ENCODE results near the gene PLOD2.
A peak's percentile ranks its signal among the peaks of the same experiment; 100 is the strongest.

PLOD2 gene

GRCh38 chr3:146160964-146161662 is at the start of gene PLOD2:
Gene PLOD2, minus strand, starts transcription at chr3:146161184. Its CDS starts 195 bp downstream, at chr3:146160989.
- no peak for FAIRE-seq

GRCh38 chr3:146209371-146209770 is 48.4 kb upstream of the PLOD2 start:
- FAIRE-seq, result no peak

DNA sequence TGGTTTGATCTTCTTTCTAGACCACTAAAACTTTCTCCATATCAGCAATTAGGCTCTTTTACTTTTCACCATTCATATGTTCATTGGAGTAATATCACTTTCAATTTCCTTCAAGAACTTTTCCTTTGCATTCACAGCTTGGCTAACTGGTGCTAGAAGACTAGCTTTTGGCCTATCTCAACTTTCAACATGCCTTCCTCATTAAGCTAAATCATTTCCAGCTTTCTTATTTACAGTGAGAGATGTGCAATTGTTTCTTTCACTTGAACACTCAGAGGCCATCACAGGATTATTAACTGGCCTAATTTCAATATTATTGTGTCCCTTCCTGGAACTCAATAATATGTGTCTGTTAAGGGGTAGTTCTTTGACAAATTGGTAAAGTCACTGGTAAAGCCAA is 42.8 kb upstream of the PLOD2 start:
- no peak for FAIRE-seq

DNA sequence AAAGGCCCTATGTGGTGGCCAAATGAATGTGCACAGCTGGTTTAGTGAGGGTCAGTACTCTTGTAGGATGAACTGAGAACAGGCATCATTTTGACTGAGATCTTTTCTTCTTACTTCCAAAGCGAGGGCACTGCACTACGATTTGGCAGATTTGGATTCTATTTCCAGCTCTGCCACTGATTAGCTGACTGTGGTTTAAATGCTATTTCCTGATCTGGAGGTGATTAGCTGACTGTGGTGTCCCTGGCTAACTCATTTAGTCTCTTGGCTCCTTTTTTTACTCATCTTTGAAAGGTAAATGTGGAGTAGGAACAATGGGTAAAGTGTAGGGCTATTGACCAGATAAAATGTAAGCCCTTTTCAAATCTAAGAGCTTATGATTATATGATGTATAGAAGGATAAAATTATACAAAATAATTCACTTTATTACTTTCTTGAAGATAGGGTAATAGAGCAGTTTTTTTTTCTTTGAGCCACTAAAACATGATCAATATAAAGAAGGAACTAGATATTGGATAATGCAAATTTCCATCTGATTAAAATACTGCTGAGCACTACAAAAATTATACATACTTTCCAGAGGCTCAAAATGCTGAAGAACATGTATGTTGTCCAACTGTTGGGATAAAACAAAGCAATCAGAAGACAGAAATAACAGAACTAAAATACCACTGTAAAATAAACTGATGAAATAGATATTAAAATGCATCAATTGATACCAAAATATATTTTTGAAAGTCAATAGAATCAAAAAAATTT is 39.7 kb upstream of the PLOD2 start:
- FAIRE-seq, result no peak

DNA sequence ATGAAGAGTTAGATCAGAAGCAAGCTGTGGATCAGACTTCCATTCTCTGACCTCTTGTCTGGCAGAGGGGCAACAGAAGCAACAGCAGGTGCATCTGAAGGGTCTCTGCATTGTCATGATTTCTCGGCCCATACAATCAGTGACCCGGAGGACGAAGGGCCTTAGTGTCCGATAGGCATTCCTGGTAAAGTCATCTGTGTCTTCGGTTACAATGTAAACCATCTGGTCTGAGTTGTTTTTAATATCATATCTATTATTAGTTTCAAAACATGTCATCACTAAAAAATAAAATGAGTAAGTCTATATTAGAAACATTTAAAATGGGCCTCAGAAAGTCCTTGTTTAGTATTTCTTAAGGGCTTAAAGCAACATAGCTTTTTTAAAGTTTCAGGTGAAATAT is 38.8 kb upstream of the PLOD2 start:
- no peak for FAIRE-seq

- FAIRE-seq, result no peak
Observed at GRCh38 chr3:146196789-146197188, 35.8 kb upstream of the PLOD2 start.

DNA sequence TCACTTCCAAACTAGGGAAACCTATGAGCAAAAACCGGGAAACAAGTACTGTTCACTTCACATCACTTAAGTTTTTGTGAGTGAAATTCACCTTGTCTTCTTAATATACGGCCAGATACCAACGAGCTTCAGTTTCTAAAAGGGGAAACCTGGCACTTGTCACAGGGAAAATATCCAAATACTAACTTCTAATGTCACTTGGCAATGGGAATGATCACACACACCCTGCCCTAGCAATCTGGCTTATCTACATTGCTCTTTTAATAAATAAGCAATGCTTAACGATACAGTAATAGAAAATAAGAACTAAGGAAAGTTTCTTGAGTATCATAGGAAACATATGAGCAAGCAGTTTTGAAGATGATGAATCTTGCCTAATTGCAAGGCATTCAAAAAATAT is 34.6 kb upstream of the PLOD2 start:
- no peak for FAIRE-seq

GRCh38 chr3:146195030-146195429 is 34.0 kb upstream of the PLOD2 start:
- FAIRE-seq, result no peak

DNA sequence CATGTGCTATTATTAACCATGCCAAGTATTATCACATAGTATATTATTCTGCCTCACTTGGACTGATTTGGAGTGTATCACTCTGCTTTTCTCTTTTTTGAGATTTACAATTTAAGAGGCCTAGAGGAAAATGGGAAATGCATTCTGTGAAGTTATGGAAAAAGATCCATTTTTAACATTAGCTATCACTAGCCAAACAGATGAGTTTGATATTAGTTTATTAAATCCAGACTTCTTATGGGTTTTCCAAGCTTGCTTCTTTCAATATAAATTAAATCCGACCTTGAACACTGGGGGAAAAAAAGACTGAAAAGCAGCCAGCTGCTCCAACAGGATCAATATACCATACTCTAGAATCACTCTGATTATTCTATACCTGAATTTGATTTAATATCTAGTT is 30.1 kb upstream of the PLOD2 start:
- FAIRE-seq, result no peak

DNA sequence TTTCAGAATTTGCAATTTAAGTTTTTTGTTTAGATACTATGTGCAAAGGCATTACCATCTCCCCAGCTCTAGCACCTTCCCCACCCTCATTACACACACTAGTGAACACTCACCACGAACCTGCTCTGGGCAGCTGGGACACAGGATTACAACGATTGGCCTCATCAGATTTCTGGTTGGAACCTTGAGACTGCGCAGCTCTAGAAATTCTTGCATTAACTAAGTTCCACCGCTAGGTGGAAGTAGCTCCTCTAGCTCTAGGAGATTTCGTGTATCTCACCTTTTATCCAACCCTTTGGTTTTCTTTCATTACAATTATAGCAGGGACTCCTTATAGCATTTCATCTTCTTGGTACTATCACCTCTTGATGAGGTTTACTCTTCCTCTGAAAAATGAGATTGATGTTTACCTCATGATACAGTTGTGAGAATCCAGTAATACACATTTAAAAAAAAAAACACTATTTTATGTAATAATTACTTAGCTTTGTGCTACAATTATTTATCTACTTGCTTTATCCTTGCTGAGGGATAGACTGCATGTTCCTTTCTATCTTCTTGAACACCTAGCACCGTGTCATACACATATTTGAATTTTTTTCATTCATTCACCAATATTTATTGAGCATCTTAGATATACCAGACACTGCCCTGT is 28.7 kb upstream of the PLOD2 start:
- FAIRE-seq, result peak; percentile 40

DNA sequence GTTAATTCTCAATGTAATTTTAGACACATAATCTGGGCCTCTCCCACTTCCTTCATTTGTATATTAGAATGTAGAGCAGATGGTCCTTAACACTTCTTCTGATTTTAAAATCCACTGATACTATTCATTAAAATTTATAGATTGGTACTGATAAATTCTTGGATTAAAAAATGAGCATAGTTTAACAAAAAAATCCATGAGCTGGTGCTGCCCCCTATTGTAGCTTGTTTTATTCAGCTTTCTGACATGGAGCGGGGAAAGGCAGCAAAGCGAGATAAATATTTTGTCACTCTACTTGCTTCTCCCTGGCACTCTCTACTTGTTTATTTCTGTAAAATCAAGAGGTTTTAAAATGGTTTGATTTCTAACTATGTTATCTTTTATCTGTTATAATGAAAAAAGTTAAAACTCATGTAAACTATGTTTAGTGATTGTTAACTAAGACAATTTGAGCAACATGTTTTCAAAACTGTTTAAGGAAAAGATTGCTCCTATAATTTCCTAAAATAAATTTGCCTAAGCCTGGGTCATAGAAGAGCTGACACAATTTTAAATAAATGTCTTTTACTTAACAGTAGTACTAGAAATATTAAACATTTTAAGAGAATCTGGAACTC is 26.5 kb upstream of the PLOD2 start:
- FAIRE-seq, result peak; percentile 73

GRCh38 chr3:146184241-146185015 is 23.4 kb upstream of the PLOD2 start:
- FAIRE-seq, result no peak

DNA sequence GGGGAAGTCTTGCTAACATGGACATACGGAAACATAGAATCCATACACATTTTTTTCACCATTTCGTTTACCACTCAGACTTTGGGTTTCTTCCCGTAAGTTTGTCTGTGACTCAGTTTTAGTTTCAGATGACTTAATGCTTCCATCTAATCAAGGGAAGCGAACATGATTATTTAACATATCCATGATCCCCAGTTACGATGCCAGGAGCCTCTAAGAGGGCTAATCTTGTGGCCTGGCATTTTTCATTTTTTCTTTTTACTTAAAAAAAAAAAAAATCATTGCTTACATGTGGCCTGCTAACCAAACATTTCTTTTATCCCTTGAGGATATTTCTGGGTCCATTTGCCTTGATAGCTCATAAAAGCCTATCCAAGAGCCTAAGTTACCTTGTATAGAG is 20.2 kb upstream of the PLOD2 start:
- no peak for FAIRE-seq

- no peak for FAIRE-seq
Observed at GRCh38 chr3:146180376-146180775, 19.4 kb upstream of the PLOD2 start.

- no peak for FAIRE-seq
Observed at GRCh38 chr3:146178006-146178689, 17.2 kb upstream of the PLOD2 start.

DNA sequence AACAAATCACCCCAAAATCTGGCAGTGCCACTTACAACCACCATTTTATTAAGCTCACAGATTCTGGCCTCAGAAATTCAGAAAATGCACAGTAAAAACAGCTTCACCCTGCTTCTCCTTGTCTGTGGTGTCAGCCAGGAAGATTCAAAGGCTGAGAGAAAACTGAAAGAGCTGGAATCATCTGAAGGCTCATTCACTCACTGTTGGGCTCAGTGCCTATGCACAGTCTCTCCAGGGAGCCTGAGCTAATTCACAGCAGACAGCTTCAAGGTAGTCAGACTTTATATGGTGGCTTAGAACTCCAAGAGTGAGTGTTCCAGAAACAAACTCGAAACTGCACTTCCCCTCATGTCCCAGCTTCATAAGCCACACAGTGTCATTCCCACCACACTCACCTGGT is 16.5 kb upstream of the PLOD2 start:
- FAIRE-seq, result no peak

- no peak for FAIRE-seq
Observed at GRCh38 chr3:146177072-146177471, 16.1 kb upstream of the PLOD2 start.

DNA sequence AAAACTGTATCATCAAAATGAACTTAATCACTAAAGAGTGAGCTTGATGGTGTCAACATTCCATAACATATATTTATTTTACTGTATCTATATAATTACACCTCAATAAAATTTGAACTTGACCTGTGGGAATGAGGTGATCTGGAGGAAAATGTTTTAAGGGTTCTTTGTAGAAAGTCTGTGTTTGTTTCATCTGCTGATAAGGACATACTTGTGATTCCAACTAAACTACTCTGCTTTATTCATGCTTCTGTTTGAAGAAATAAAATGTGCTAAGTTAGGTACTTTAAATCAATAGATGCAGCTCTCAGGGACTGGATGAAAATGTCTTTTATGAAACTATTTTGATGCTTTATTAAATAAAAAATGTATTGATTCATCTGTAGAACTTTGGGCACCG is 11.6 kb upstream of the PLOD2 start:
- FAIRE-seq, result no peak

- FAIRE-seq, result no peak
Observed at GRCh38 chr3:146170591-146170990, 9.6 kb upstream of the PLOD2 start.

- FAIRE-seq, result no peak
Observed at GRCh38 chr3:146169891-146170290, 8.9 kb upstream of the PLOD2 start.

GRCh38 chr3:146166826-146167225 is 5.8 kb upstream of the PLOD2 start:
- no peak for FAIRE-seq

- no peak for FAIRE-seq
Observed at GRCh38 chr3:146166415-146166821, 5.4 kb upstream of the PLOD2 start.
